Neural crest cell (in vitro differentiated cells): ENCODE results near the gene ELMOD1. TPM values are rescaled to one million over a fixed set of nuclear protein-coding genes. Genes with fewer than 3 reads are reported as not detected.

Experiments used
- DNase-seq: peaks from one replicate; pipeline ENCODE4 v3.0.0; 2021; ENCODE audit warnings: low read depth, mixed read lengths, low spot score
- H3K27ac Mint-ChIP-seq: one replicate; pipeline ENCODE4 v1.8.0; 2021; ENCODE audit warnings: mild to moderate bottlenecking, mixed read lengths; ENCODE audit not compliant: unreplicated experiment
- H3K27me3 Mint-ChIP-seq: 2 replicates; pipeline ENCODE4 v1.8.0; 2021; ENCODE audit warnings: low read depth, mild to moderate bottlenecking, mixed read lengths
- H3K36me3 Mint-ChIP-seq: 2 replicates; pipeline ENCODE4 v1.8.0; 2021; ENCODE audit warnings: low read depth, mild to moderate bottlenecking, mixed read lengths
- H3K4me1 Mint-ChIP-seq: 2 replicates; pipeline ENCODE4 v1.8.0; 2021; ENCODE audit warnings: mixed read lengths
- H3K4me3 Mint-ChIP-seq: one replicate; pipeline ENCODE4 v1.8.0; 2021; ENCODE audit warnings: mild to moderate bottlenecking, mixed read lengths
- H3K9me3 Mint-ChIP-seq: 2 replicates; pipeline ENCODE4 v1.8.0; 2021; ENCODE audit warnings: mixed read lengths
- total RNA-seq: library from RNA; stranded (reverse); gene quantifications from 2 replicates; pipeline ENCODE4 v1.2.1, GENCODE V29; 2021
- TF ChIP-seq, protein P1 (sequence below): fragments of 200-600 bp; sonication (generic); conservative IDR thresholded peaks from 2 replicates; pipeline ENCODE4 v1.5.0; 2021; ENCODE audit warnings: antibody characterized with exemption, mild to moderate bottlenecking

The ELMOD1 gene
- total RNA-seq, 1 donor from 2014 or later = 0.40 TPM

DNA sequence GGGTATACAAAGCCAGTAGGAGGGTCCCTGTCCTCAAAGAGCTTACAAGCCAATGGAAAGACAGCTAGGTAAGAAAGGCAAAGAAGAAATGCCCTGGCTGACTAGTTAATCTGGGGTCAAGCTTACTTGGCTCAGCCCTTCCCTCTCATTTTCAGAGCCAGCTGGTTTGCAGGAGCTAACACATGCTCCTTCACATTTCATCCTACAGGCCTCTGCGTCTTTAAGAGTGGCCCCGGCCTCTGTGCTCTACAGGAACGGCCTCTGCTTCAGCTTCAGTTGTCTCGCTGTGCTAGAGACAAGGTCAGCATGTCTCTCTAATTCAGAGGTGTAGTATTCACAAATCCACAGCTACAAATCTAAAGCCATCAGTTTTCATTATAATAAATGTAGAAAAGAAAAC lies 40.6 kb upstream of the ELMOD1 start:
- DNase-seq = no peak
- peaks cover 2% of the 10 kb centered on the region for H3K36me3 Mint-ChIP-seq
- TF ChIP-seq, protein P1, sequence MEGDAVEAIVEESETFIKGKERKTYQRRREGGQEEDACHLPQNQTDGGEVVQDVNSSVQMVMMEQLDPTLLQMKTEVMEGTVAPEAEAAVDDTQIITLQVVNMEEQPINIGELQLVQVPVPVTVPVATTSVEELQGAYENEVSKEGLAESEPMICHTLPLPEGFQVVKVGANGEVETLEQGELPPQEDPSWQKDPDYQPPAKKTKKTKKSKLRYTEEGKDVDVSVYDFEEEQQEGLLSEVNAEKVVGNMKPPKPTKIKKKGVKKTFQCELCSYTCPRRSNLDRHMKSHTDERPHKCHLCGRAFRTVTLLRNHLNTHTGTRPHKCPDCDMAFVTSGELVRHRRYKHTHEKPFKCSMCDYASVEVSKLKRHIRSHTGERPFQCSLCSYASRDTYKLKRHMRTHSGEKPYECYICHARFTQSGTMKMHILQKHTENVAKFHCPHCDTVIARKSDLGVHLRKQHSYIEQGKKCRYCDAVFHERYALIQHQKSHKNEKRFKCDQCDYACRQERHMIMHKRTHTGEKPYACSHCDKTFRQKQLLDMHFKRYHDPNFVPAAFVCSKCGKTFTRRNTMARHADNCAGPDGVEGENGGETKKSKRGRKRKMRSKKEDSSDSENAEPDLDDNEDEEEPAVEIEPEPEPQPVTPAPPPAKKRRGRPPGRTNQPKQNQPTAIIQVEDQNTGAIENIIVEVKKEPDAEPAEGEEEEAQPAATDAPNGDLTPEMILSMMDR = no peak
- H3K4me1 Mint-ChIP-seq = no peaks in the 10 kb centered on the region
- no peak overlapping the region for H3K27ac Mint-ChIP-seq
- no peak overlapping the region for H3K4me3 Mint-ChIP-seq
- no peaks in the 10 kb centered on the region for H3K9me3 Mint-ChIP-seq
- H3K27me3 Mint-ChIP-seq = no peaks in the 10 kb centered on the region

DNA sequence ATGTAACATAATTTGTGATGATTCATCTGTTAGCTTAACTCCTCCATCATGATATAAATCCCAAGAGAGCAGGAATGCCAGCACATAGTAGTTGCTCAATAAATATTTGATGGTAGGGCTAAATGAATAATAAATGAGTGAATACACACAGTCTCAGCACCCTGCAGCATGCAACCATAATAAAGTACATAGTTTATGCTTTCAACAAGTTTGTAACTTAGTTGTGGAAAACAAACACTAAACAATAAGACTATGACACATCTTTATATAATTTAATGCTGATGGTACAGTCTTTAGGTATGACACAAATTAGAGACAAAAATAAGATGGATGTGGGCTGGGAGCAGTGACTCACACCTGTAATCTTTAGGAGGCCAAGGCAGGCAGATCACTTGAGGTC lies 29.3 kb upstream of the ELMOD1 start:
- Mint-ChIP-seq H3K36me3 (no peaks in the 10 kb centered on the region), H3K4me3 (peak overlapping the region; percentile 9), H3K27ac (no peak overlapping the region), H3K27me3 (no peaks in the 10 kb centered on the region), H3K9me3 (no peaks in the 10 kb centered on the region), H3K4me1 (peaks cover 31% of the 10 kb centered on the region)
- TF ChIP-seq, protein P1 = no peak
- no peak for DNase-seq

DNA sequence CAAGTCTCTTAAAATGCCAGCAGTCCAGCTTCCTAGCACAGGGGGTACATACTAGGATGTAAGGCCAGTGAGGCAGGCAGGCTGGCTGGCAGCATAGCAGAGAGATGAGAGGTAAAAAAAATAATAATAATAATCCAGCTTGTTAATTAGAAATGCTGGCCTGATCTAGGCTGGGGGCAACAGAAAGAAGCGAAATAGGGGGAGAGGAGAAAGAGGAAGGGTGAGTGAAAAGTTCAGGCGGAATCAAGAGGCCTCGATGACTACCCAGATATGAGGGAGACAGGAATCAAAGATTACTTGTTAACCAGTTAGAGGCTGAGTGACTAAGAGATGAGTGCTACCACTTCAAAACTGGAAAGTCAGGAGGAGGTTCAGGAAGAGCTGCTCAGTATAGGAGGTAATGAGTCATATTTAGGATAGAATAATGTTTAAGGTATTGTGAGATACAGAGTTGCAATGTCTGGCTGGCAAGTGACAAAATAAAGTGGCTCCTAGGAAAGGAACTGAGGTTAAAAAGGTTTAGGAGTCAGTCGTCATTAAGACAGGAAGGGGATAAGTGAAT lies 28.2 kb upstream of the ELMOD1 start:
- no peak for DNase-seq
- H3K27ac Mint-ChIP-seq = no peak overlapping the region
- peaks cover 31% of the 10 kb centered on the region for H3K4me1 Mint-ChIP-seq
- H3K9me3 Mint-ChIP-seq = no peaks in the 10 kb centered on the region
- H3K36me3 Mint-ChIP-seq = no peaks in the 10 kb centered on the region
- H3K27me3 Mint-ChIP-seq = no peaks in the 10 kb centered on the region
- TF ChIP-seq, protein P1 = no peak
- peak overlapping the region; percentile 4 for H3K4me3 Mint-ChIP-seq

DNA sequence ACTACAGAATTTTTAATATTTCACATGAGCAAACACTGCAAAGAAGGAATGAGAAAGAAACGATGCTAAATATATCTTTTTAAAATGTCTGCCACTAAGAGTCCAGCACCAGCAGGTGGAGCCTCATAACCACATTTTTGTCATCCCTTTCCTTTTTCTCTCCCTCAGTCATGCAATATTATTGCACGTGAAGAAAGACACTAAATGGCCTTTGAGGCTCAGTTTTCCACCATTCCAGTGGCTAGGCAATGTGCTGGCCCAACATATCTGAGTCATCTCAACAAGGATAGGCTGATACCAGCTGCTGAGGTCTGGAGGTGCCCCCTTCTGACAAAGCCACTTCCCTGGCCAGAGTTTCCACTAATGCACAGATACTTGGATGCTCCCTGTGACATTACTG lies 27.2 kb upstream of the ELMOD1 start:
- peak; percentile 23 for DNase-seq
- no peaks in the 10 kb centered on the region for H3K9me3 Mint-ChIP-seq

DNA sequence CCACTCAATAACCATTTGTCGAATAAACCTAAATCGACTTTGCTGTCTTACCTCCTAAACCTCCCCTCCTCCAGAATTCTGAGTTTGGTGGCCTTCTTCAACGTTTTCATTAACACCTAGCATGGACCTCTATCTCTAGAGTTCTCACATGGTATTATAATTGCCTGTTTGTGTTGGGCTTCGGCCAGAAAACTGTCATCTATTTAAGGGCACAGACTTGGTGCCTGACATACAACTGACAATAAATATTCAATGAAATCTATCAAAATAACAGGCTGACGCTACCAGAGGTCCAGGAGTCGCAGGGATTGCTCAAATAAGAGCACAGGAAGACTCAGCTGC lies 26.1 kb upstream of the ELMOD1 start:
- no peak for DNase-seq
- no peaks in the 10 kb centered on the region for H3K27me3 Mint-ChIP-seq

More for the DNA sequence above, 27.2 kb upstream of the ELMOD1 start:
- H3K27me3 Mint-ChIP-seq = no peaks in the 10 kb centered on the region
- peak overlapping the region; percentile 84 for H3K4me3 Mint-ChIP-seq
- peak overlapping the region; percentile 37 for H3K27ac Mint-ChIP-seq
- TF ChIP-seq, protein P1 = peak; percentile 80
- no peaks in the 10 kb centered on the region for H3K36me3 Mint-ChIP-seq
- peaks cover 31% of the 10 kb centered on the region for H3K4me1 Mint-ChIP-seq

More for the DNA sequence above, 26.1 kb upstream of the ELMOD1 start:
- TF ChIP-seq, protein P1 = no peak
- Mint-ChIP-seq H3K4me3 (peak overlapping the region; percentile 97), H3K4me1 (peaks cover 31% of the 10 kb centered on the region), H3K27ac (peak overlapping the region; percentile 98), H3K36me3 (no peaks in the 10 kb centered on the region), H3K9me3 (no peaks in the 10 kb centered on the region)
